NB4 (cell line): Measurements from ENCODE around the gene CADM1.

Source experiments
- MYC ChIP-seq: IDR thresholded peaks from 2 replicates; pipeline ENCODE4 v1.6.1; 2011; ENCODE audit warnings: low read depth, low read length
- POLR2A ChIP-seq: IDR thresholded peaks from 2 replicates; pipeline ENCODE4 v1.6.1; 2011; ENCODE audit warnings: mild to moderate bottlenecking; ENCODE audit not compliant: insufficient read length; ENCODE audit errors: extremely low read depth
- TF ChIP-seq, protein P1 (sequence below): IDR thresholded peaks from one replicate; pipeline ENCODE4 v1.5.1; 2012; ENCODE audit warnings: low read depth, low read length
- TF ChIP-seq, protein P2 (sequence below): IDR thresholded peaks from 2 replicates; pipeline ENCODE4 v1.6.1; 2011; ENCODE audit warnings: low read depth, low read length

GRCh38 chr11:115183830-115184229 lies 320.4 kb downstream of the CADM1 start:
- TF ChIP-seq, protein P1, sequence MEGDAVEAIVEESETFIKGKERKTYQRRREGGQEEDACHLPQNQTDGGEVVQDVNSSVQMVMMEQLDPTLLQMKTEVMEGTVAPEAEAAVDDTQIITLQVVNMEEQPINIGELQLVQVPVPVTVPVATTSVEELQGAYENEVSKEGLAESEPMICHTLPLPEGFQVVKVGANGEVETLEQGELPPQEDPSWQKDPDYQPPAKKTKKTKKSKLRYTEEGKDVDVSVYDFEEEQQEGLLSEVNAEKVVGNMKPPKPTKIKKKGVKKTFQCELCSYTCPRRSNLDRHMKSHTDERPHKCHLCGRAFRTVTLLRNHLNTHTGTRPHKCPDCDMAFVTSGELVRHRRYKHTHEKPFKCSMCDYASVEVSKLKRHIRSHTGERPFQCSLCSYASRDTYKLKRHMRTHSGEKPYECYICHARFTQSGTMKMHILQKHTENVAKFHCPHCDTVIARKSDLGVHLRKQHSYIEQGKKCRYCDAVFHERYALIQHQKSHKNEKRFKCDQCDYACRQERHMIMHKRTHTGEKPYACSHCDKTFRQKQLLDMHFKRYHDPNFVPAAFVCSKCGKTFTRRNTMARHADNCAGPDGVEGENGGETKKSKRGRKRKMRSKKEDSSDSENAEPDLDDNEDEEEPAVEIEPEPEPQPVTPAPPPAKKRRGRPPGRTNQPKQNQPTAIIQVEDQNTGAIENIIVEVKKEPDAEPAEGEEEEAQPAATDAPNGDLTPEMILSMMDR, result no peak
- TF ChIP-seq, protein P2, sequence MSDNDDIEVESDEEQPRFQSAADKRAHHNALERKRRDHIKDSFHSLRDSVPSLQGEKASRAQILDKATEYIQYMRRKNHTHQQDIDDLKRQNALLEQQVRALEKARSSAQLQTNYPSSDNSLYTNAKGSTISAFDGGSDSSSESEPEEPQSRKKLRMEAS, result no peak
- TF ChIP-seq POLR2A, result no peak
- TF ChIP-seq MYC, result no peak
